ELR (cell line): ENCODE data around the gene KRTAP10-1.

Source experiments
- DNase-seq: peaks from one replicate; pipeline ENCODE4 v3.0.0-alpha.2; 2015; ENCODE audit warnings: low read depth

The KRTAP10-1 gene

GRCh38 chr21:44515359-44516165 is 24.4 kb downstream of the KRTAP10-1 start:
- no peak for DNase-seq

- DNase-seq = no peak
Measured at GRCh38 chr21:44514746-44515358, 25.1 kb downstream of the KRTAP10-1 start.

- no peak for DNase-seq
Measured at GRCh38 chr21:44514218-44514520, 25.8 kb downstream of the KRTAP10-1 start.

- no peak for DNase-seq
Measured at GRCh38 chr21:44513389-44514217, 26.4 kb downstream of the KRTAP10-1 start.

GRCh38 chr21:44512496-44513388 is 27.3 kb downstream of the KRTAP10-1 start:
- no peak for DNase-seq

GRCh38 chr21:44511938-44512275 is 28.1 kb downstream of the KRTAP10-1 start:
- DNase-seq = no peak

GRCh38 chr21:44511219-44511937 is 28.6 kb downstream of the KRTAP10-1 start:
- no peak for DNase-seq

- peak; percentile 35 for DNase-seq
Measured at GRCh38 chr21:44510508-44511218, 29.3 kb downstream of the KRTAP10-1 start.

- DNase-seq = no peak
Measured at GRCh38 chr21:44510109-44510507, 29.9 kb downstream of the KRTAP10-1 start.

GRCh38 chr21:44509539-44509938 is 30.5 kb downstream of the KRTAP10-1 start:
- peak; percentile 17 for DNase-seq

- no peak for DNase-seq
Measured at GRCh38 chr21:44508711-44509445, 31.1 kb downstream of the KRTAP10-1 start.

- no peak for DNase-seq
Measured at GRCh38 chr21:44508426-44508710, 31.6 kb downstream of the KRTAP10-1 start.

- DNase-seq = no peak
Measured at GRCh38 chr21:44507673-44508425, 32.1 kb downstream of the KRTAP10-1 start.

- no peak for DNase-seq
Measured at GRCh38 chr21:44506279-44507255, 33.4 kb downstream of the KRTAP10-1 start.

- DNase-seq = no peak
Measured at GRCh38 chr21:44505673-44506278, 34.2 kb downstream of the KRTAP10-1 start.

GRCh38 chr21:44503901-44504399 is 36.0 kb downstream of the KRTAP10-1 start:
- no peak for DNase-seq
